Activated T-cell treated with anti-CD3 and anti-CD28 coated beads for 48 hours (primary cell): ENCODE results near the gene ADAMTS19.
"Not testable (repeated sequence)": the region's sequence is repeated elsewhere in the genome, so short reads cannot be mapped to it uniquely, and the experiment has no call there.

Source experiments
- DNase-seq: peaks from one replicate; pipeline ENCODE4 v3.0.0-alpha.2; 2020; ENCODE audit warnings: low read depth

Gene ADAMTS19, protein sequence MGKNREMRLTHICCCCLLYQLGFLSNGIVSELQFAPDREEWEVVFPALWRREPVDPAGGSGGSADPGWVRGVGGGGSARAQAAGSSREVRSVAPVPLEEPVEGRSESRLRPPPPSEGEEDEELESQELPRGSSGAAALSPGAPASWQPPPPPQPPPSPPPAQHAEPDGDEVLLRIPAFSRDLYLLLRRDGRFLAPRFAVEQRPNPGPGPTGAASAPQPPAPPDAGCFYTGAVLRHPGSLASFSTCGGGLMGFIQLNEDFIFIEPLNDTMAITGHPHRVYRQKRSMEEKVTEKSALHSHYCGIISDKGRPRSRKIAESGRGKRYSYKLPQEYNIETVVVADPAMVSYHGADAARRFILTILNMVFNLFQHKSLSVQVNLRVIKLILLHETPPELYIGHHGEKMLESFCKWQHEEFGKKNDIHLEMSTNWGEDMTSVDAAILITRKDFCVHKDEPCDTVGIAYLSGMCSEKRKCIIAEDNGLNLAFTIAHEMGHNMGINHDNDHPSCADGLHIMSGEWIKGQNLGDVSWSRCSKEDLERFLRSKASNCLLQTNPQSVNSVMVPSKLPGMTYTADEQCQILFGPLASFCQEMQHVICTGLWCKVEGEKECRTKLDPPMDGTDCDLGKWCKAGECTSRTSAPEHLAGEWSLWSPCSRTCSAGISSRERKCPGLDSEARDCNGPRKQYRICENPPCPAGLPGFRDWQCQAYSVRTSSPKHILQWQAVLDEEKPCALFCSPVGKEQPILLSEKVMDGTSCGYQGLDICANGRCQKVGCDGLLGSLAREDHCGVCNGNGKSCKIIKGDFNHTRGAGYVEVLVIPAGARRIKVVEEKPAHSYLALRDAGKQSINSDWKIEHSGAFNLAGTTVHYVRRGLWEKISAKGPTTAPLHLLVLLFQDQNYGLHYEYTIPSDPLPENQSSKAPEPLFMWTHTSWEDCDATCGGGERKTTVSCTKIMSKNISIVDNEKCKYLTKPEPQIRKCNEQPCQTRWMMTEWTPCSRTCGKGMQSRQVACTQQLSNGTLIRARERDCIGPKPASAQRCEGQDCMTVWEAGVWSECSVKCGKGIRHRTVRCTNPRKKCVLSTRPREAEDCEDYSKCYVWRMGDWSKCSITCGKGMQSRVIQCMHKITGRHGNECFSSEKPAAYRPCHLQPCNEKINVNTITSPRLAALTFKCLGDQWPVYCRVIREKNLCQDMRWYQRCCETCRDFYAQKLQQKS

GRCh38 chr5:129459777-129460671 lies at the start of gene ADAMTS19:
ADAMTS19 (plus strand) TSS chr5:129460298; CDS start chr5:129460392, 94 bp downstream.
- DNase-seq = no peak

DNA sequence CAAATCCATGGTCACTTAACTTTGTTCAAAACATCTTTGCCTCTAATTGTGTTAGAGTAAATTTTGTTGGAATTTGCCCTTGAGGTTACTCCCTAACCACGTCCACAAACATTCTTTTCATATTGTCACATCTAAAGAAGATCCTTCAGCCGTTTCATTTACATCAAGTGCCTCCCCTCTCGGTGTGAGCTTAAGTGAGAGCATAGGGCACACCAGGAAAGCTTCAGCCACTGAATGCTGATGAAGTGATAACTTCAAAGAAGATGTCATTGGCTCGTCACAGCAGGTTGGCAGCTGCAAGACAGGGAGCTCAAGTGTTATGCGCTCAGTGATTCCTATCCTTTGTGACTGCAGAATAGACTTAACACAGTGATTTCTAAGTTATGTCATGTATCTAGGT lies 49.6 kb upstream of the ADAMTS19 start:
- DNase-seq = no peak

DNA sequence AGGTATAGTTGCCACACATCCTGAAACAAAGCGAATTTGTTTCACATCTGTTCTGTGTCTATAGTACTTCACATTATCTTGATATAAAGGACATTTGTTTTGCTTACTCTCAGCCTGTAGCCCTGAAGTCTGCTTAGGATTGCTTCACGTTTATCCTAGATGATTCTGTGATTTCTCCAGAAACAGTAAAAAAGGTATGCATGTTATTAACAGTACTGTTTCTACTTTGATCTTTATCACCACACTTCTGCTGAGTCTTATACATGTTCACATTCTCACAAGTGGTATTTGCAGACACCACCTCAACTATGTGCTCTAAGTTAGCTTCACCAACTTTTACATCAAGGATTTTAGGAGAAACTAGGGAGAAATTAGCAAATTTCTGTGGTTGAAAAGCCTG lies 47.4 kb upstream of the ADAMTS19 start:
- no peak for DNase-seq

DNA sequence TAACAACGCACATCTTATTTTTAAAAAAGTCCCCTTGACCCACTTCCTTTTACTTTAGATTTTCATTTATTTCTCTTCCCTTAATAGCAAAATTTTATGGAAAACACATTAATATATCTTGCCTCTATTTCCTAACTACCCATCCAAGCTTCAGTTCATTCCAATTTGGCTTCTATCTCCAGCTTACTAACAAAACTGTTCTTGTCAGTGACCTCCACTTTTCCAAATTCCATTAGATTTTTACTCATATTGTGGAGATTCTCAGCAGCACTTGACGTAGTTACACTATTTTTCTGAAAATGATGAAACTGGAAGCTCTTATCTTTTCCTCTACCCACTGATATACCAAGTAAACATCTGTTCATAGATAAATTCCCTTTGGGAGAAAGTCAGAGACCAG lies 46.5 kb upstream of the ADAMTS19 start:
- no peak for DNase-seq

DNA sequence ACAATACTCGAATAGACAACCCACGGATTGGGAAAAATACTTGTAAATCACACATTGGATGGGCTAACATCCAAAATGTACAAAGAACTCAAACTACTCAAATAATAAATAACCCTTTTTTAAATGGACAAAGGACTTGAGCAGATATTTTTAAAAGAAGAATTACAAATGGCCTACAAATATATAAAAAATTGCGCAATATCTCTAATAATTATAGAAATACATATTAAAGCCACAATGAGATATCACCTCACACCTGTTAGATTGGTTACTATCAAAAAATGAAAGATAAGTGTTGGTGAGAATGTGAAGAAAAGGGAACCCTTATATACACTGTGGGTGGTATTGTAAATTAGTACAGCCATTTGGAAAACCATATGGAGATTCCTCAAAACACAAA lies 40.8 kb upstream of the ADAMTS19 start:
- DNase-seq = no peak

GRCh38 chr5:129425031-129425430 lies 35.1 kb upstream of the ADAMTS19 start:
- no peak for DNase-seq

GRCh38 chr5:129426071-129426470 lies 34.0 kb upstream of the ADAMTS19 start:
- DNase-seq = no peak

DNA sequence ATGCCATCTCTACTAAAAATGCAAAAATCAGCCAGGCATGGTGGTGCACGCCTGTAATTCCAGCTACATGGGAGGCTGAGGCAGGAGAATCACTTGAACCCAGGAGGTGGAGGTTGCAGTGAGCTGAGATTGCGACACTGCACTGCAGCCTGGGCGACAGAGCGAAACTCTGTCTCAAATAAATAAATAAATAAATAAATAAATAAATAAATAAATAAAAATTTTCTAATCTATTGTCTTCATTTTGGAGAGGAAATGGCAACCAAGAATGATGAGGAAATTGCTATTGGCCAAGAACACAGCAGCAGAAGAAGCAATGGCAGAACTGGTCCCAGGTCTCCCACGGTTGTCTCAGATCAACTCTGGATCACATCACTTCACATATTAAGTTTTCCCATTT lies 31.5 kb upstream of the ADAMTS19 start:
- DNase-seq = not testable (repeated sequence)

- no peak for DNase-seq
Observed at GRCh38 chr5:129431406-129431805, 28.7 kb upstream of the ADAMTS19 start.

DNA sequence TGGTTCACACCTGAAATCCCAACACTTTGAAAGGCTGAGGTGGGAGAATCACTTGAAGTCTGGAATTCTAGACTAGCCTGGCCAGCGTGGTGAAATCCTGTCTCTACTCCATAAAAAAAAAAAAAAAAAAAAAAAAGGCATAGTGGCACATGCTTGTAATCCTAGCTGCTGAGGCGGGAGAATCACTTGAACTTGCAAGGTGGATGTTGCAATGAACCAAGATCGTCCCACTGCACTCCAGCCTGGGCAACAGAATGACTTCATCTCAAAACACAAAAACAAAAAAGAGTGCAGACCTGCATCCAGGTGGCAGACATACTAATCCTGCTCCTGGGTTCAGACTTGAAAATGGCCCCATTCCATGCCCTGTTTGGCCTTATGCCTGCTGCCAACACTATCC lies 21.8 kb upstream of the ADAMTS19 start:
- DNase-seq = no peak

- no peak for DNase-seq
Observed at GRCh38 chr5:129440424-129440823, 19.7 kb upstream of the ADAMTS19 start.

- no peak for DNase-seq
Observed at GRCh38 chr5:129441096-129441495, 19.0 kb upstream of the ADAMTS19 start.

- DNase-seq = no peak
Observed at GRCh38 chr5:129445379-129445778, 14.7 kb upstream of the ADAMTS19 start.

DNA sequence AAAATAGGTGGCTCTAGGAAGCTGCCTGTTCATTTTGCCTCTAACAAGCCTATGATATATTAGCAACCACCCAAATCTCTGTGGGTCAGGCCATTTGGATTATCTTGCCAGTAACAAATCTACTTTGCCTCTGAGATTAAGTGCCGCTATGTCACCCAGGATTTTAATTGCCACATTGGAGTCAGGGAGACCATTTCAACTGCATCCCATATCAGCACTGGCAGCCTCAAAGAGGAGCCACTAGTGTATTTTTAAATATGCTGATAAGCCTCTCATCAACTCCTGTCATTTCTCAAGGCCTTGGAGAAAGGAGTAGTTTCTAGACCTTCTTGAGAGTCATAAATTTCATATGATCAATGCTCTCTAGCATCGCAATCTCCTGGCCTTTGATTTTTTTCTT lies 12.1 kb upstream of the ADAMTS19 start:
- no peak for DNase-seq

- no peak for DNase-seq
Observed at GRCh38 chr5:129448654-129449053, 11.4 kb upstream of the ADAMTS19 start.

DNA sequence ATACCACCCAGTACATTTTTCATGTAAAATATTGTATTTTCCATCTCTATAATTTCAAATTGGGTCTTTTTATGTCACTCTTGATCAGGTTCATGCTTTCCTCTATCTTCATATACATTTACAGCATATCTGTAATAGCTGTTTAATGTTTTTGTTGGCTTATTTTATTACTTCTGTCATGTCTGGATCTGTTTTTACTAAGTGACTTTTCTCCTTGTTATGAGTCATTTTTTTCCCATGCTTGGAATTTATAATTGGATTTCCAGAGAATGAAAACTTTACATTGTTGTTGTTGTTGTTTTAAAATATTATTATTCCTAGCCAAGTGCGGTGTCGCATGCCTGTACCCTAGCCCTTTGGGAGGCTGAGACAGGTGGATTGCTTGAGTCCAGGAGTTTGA lies 5.6 kb upstream of the ADAMTS19 start:
- no peak for DNase-seq

- no peak for DNase-seq
Observed at GRCh38 chr5:129459450-129459776, 685 bp upstream of the ADAMTS19 start.

DNA sequence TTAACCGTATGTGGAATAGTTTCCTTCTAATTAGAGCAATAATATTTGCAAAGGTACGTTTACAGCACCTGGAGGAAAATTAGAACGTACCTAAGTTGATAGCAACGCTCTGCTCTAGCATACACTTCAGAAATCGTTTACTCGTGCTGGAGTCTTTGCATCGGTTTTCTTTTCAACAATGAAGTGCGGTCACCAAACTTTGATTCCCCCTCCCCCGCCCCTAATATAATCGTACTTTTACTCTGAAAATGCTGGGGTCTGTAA lies 506 bp downstream of the ADAMTS19 start:
- DNase-seq = no peak

- DNase-seq = peak; percentile 17
Observed at GRCh38 chr5:129460936-129461710, 1.0 kb downstream of the ADAMTS19 start.

GRCh38 chr5:129461711-129462332 lies 1.7 kb downstream of the ADAMTS19 start:
- no peak for DNase-seq
